Peyer's patch (tissue), 4 donors: ENCODE measurements around the gene ELMO1.

Source experiments
- POLR2A ChIP-seq, 2 donors: fragments of 450-650 bp; IDR thresholded peaks; one replicate each; pipeline ENCODE4 v1.5.1; 2017; ENCODE audit warnings: antibody characterized with exemption in 2 of 2, mild to moderate bottlenecking in 2 of 2, moderate library complexity in 2 of 2
- TF ChIP-seq, protein P1 (sequence below), 6 experiments: fragments of 450-650 bp in 4 of 6; fragments of 200-600 bp in 2 of 6; sonication (generic) in 1 of 6; IDR thresholded peaks; one replicate each; pipeline ENCODE4 v1.5.1; 2017 to 2019; ENCODE audit warnings: antibody characterized with exemption in 6 of 6, mild to moderate bottlenecking in 3 of 6, moderate library complexity in 1 of 6

DNA sequence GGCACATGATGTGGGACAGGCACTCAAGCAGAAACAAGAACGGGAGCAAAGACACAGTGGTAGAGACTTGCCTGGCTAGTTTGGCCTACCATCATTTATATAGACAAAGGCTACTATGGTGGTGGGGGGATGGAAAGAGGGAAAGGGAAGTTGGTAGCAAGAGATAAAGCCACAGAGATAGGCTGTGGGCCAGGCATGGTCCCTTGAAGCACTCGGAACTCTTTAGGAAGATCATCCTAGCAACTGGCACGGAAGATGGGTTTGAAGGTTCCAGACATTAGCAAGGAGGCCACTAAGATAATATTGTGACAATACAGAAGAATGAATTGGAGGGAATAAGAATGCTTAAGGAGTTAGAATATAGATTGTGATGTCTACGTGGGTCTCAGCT lies 319.6 kb downstream of the ELMO1 start:
- TF ChIP-seq POLR2A (IDR thresholded peaks at IDR 0.05), result no peak
- TF ChIP-seq, protein P1, sequence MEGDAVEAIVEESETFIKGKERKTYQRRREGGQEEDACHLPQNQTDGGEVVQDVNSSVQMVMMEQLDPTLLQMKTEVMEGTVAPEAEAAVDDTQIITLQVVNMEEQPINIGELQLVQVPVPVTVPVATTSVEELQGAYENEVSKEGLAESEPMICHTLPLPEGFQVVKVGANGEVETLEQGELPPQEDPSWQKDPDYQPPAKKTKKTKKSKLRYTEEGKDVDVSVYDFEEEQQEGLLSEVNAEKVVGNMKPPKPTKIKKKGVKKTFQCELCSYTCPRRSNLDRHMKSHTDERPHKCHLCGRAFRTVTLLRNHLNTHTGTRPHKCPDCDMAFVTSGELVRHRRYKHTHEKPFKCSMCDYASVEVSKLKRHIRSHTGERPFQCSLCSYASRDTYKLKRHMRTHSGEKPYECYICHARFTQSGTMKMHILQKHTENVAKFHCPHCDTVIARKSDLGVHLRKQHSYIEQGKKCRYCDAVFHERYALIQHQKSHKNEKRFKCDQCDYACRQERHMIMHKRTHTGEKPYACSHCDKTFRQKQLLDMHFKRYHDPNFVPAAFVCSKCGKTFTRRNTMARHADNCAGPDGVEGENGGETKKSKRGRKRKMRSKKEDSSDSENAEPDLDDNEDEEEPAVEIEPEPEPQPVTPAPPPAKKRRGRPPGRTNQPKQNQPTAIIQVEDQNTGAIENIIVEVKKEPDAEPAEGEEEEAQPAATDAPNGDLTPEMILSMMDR (IDR thresholded peaks at IDR 0.05), result no peak
